Anterior cingulate cortex (tissue), 58 donors: ENCODE results near the gene INO80C.

ENCODE experiments used
- DNase-seq, 58 donors: peaks; one replicate each; lab custom pipeline; 2025; lab: John Stamatoyannopoulos, UW

Gene INO80C

DNA sequence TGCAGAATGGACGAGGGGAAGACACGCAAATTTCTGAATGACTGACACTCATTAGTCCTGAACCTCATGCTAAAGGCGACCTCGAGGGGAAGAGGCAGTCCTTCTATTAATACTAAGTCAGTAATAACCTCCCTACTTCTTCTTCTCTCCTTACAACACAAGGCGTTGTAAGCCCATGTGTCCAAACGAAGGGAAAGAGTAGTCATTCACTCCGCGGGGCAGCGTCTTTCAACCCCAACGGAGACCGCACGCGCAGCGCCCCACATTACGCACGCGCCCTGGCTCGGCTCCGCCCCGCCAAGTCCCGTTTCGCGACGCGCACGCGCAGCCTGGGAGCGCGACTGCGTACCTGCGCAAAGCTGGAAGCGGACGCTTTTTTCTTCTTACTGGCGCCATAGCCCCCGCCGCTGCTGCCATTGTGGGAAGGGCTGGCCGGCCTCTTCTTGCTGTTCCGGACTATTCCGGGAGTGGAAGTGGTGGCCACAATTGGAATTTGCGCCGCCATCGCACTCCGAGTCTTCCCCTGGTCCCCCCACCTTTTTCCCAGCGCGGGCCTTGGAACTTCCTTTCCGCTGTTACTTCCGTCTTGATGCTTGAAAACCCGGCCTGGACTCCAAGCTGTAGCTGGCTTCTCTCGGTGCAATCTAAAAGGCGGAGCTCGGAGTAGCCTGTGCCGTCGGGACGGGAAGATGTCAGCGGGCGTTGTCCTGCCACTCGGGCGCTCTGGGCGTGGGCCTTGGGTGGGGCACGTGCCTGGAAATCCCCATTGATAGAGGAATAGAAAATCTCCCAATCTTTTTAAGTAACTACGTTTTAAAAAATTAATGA, at the start of gene INO80C:
Gene INO80C (minus strand): TSS at position 591 of the 828 bp plus-strand sequence. CDS start 86 bp downstream, at position 505.
- peak; percentile 62 to 97 (median 89) for DNase-seq

GRCh38 chr18:35547008-35547605, 49.3 kb upstream of the INO80C start:
- no peak for DNase-seq

GRCh38 chr18:35542356-35542755, 44.6 kb upstream of the INO80C start:
- no peak for DNase-seq

DNA sequence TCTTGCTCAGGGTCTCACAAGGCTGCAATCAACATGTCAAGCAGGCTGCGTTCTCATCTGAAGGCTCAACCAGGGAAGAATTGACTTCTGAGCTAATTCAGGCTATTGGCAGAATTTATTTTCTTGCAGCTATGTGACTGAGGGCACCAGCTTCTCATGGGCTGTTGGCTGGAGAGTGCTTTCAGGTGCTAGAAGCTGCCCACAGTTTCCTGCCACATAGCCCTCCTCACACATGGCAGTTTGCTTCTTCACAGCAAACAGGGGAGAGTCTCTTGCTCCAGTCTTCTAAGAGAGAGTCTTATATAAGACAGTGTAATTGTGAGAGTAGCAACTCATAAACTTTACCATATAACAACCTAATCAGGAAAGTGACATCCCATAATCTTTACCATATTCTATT, 37.5 kb upstream of the INO80C start:
- DNase-seq = no peak

GRCh38 chr18:35533916-35534405, 36.2 kb upstream of the INO80C start:
- no peak for DNase-seq

GRCh38 chr18:35528749-35529274, 31.1 kb upstream of the INO80C start:
- no peak for DNase-seq

GRCh38 chr18:35526495-35527059, 28.8 kb upstream of the INO80C start:
- DNase-seq = peak in 1 of 58 donors; percentile 9

DNA sequence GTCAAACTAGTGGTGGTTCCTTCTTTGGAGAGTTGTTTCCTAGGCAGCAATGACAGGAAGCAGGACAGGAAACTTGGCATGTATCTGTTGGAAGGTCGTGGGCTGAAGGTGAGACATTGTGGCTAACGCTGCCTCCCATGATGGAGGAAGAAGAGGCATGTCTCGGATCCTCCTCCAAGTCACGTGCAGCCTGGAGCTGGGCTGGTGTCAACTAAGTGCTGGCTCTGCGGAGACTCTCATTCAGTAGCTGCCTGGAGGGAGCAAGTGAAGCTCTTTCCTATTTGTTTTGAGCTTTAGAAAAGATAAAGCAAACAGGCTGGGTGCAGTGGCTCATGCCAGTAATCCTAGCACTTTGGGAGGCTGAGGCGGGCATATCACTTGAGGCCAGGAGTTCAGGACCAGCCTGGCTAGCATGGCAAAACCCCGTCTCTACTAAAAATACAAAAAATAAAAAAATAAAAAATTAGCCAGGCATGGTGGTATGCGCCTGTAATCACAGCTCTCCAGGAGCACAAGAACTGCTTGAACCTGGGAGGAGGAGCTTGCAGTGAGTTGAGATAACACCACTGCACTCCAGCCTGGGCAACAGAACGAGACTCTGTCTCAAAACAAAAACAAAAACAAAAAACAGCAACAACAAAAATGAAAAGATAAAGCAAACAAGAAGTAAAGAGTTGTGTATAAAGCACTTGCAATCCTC, 28.2 kb upstream of the INO80C start:
- peak in 9 of 58 donors; percentile 12 to 26 (median 22) for DNase-seq

- peak in 6 of 58 donors; percentile 11 to 34 (median 22) for DNase-seq
These were observed 26.5 kb upstream of the INO80C start for GRCh38 chr18:35524226-35524625.

GRCh38 chr18:35522130-35522959, 24.6 kb upstream of the INO80C start:
- DNase-seq = no peak

DNA sequence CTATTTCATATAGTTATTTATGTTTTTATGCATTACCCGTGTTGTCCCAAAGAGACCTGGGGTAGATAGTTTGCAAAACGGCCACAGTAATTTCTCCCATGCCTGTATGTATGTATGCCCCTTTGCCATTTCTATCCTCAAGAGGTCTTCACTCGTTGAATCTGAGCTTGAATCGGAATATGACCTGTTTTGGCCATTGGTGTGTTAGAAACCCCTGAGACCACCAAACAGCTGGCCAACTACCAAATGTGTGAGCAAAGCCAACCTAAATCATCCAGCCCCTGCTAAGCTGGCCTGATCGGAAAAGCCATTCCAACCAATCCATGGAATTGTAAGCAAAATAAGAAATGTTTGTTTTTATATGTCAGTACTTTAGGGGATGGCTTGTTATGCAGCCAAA, 23.4 kb upstream of the INO80C start:
- no peak for DNase-seq

- no peak for DNase-seq
These were observed 21.6 kb upstream of the INO80C start for GRCh38 chr18:35519148-35519899.

GRCh38 chr18:35517715-35518114, 20.0 kb upstream of the INO80C start:
- no peak for DNase-seq

- DNase-seq = no peak
These were observed 19.0 kb upstream of the INO80C start for GRCh38 chr18:35516789-35517188.

DNA sequence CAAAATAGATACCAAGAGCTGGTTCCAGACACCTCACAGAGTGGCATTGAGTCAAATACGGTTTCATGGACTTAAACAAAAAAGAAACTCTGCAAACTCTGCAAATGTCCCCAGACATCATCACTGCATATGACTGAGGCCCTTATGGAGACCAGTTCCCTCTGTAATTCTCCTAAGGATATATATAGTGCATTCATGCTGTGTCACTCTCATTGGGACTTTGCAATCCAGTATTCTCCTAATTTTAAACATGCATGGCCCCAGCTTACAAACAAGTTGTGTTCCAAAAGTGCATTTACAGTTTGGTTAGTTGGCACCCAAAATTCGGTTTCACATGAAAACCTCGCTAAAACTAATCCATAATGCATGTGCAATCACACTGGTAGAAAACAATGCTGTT, 18.6 kb upstream of the INO80C start:
- no peak for DNase-seq

- DNase-seq = no peak
These were observed 17.8 kb upstream of the INO80C start for GRCh38 chr18:35515460-35516130.

DNA sequence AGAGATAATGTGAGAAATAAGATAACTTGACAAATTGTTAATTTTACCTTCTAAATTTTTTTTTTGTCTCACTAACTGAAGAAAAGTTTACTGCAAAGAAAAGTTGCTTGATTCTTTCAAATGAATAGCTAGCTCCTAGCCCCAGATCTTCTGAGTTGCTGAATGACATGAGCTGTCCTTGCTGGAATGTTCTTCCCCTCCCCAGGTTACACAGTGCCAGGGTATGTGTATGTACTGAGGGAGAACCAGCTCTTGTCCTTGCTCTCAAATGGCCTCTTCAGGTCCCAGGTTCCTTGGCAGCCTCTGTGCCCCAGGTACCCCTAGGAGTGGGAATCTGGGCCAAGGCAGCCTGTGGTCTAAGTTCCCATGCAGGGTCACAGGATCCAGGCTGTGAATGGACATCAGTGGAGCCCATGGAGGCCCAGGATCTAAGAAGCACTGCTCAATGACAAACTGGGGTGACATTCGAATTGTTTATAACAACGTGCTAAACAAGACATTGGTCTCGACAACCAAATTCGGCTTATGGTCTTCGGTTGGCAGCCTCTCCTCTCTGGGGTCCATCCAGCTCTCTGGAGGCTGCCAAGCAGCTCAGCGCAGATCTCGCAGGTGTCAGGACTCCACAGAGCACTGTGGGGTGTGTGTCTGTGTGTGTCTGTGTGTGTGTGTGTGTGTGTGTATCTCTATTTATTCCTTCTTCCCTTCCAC, 17.1 kb upstream of the INO80C start:
- no peak for DNase-seq

- no peak for DNase-seq
These were observed 16.5 kb upstream of the INO80C start for GRCh38 chr18:35514283-35514682.
